MCF 10A (cell line): Measurements from ENCODE around the gene GPR39. TPM values are rescaled to one million over a fixed set of nuclear protein-coding genes. Genes with fewer than 3 reads are reported as not detected.

Experiments used
- BruUV-seq: library from RNA; stranded (reverse); fragments of 400-500 nt; replicated peaks from 2 replicates; lab custom pipeline; 2021; lab: Mats Ljungman, UMichigan
- CTCF ChIA-PET: fragments of 300-600 bp; sonication (Branson Sonifier 250); formaldehyde crosslinking; extraction: SDS; loops from one replicate; lab custom pipeline; 2021; ENCODE audit warnings: antibody characterized with exemption, inconsistent platforms; lab: Yijun Ruan, JAX
- POLR2A ChIA-PET: fragments of 300-600, 350-650 bp; sonication (Branson Sonifier 250); formaldehyde crosslinking; extraction: SDS; loops from one replicate; lab custom pipeline; 2020; ENCODE audit warnings: antibody characterized with exemption, inconsistent platforms; lab: Yijun Ruan, JAX
- DNase-seq: peaks from one replicate; pipeline ENCODE4 v3.0.0-alpha.2; 2018; ENCODE audit not compliant: unreplicated experiment
- H3K27ac Mint-ChIP-seq: one replicate; pipeline ENCODE4 v1.8.0; 2022; ENCODE audit warnings: mild to moderate bottlenecking, low read depth, mixed read lengths; ENCODE audit not compliant: unreplicated experiment
- H3K27me3 Mint-ChIP-seq: one replicate; pipeline ENCODE4 v1.8.0; 2022; ENCODE audit warnings: mixed read lengths; ENCODE audit not compliant: insufficient read depth, unreplicated experiment
- H3K36me3 Mint-ChIP-seq: one replicate; pipeline ENCODE4 v1.8.0; 2022; ENCODE audit warnings: mild to moderate bottlenecking, moderate library complexity, mixed read lengths; ENCODE audit not compliant: insufficient read depth, unreplicated experiment
- H3K4me1 Mint-ChIP-seq: one replicate; pipeline ENCODE4 v1.8.0; 2022; ENCODE audit warnings: mixed read lengths; ENCODE audit not compliant: insufficient read depth, unreplicated experiment
- H3K4me3 Mint-ChIP-seq: one replicate; pipeline ENCODE4 v1.8.0; 2022; ENCODE audit warnings: mild to moderate bottlenecking, moderate library complexity, mixed read lengths; ENCODE audit not compliant: unreplicated experiment
- H3K9me3 Mint-ChIP-seq: one replicate; pipeline ENCODE4 v1.8.0; 2022; ENCODE audit warnings: mixed read lengths; ENCODE audit not compliant: unreplicated experiment
- CTCF ChIP-seq: fragments of 200-600 bp; IDR thresholded peaks from one replicate; pipeline ENCODE4 v1.8.0; 2022; ENCODE audit warnings: antibody characterized with exemption, mild to moderate bottlenecking; ENCODE audit not compliant: unreplicated experiment
- intact Hi-C: fragments of 100-400 bp; cut with micrococcal nuclease; formaldehyde crosslinking; loops from 2 replicates; pipeline ENCODE4 v1.14.1; 2022
- total RNA-seq: library from RNA; stranded (reverse); gene quantifications from 2 replicates; pipeline ENCODE4 v1.2.3, GENCODE V29; 2022

GPR39 gene
- total RNA-seq, 1 experiment from 2014 or later: 7.2 TPM

GRCh38 chr2:132549935-132550670 lies 133.5 kb downstream of the GPR39 start:
- BruUV-seq: no TSS peak
- no peak overlapping the region for H3K4me3 Mint-ChIP-seq
- intact Hi-C loops: loop anchor here (5.0 to 10.0 kb wide), 5 partner anchors 105 to 1292 kb away; no protein-coding TSS in a partner anchor

GRCh38 chr2:132550946-132551345 lies 134.3 kb downstream of the GPR39 start:
- Mint-ChIP-seq H3K4me3 (no peak overlapping the region), H3K4me1 (peaks cover 5% of the 10 kb centered on the region), H3K27me3 (no peaks in the 10 kb centered on the region), H3K36me3 (no peaks in the 10 kb centered on the region), H3K9me3 (no peaks in the 10 kb centered on the region), H3K27ac (no peak overlapping the region)
- POLR2A ChIA-PET: no interaction called here
- TF ChIP-seq CTCF: no peak
- intact Hi-C loops: no loop called here
- CTCF ChIA-PET: interaction anchor here (0.6 to 1.2 kb wide), 5 partner anchors 10 to 826 kb away, joined by 3 to 5 read pairs (median 3); no protein-coding TSS in a partner anchor
- no peak for DNase-seq
- no TSS peak for BruUV-seq

More at GRCh38 chr2:132549935-132550670, 133.5 kb downstream of the GPR39 start:
- DNase-seq: no peak
- no peak for TF ChIP-seq CTCF
- Mint-ChIP-seq H3K27ac (no peak overlapping the region), H3K4me1 (peaks cover 5% of the 10 kb centered on the region), H3K36me3 (no peaks in the 10 kb centered on the region), H3K9me3 (no peaks in the 10 kb centered on the region), H3K27me3 (no peaks in the 10 kb centered on the region)
- POLR2A ChIA-PET: no interaction called here
- CTCF ChIA-PET: interaction anchor here (0.6 to 1.4 kb wide), 11 partner anchors 9 to 1017 kb away, joined by 3 to 8 read pairs (median 3); no protein-coding TSS in a partner anchor

- H3K9me3 Mint-ChIP-seq: no peaks in the 10 kb centered on the region
- CTCF ChIA-PET: interaction anchor here (0.6 to 2.7 kb wide), 5 partner anchors 9 to 343 kb away, joined by 3 to 13 read pairs (median 4); no protein-coding TSS in a partner anchor
- TF ChIP-seq CTCF: no peak
- H3K36me3 Mint-ChIP-seq: peaks cover 6% of the 10 kb centered on the region
- intact Hi-C loops: no loop called here
- no TSS peak for BruUV-seq
- DNase-seq: no peak
- no peaks in the 10 kb centered on the region for H3K27me3 Mint-ChIP-seq
- POLR2A ChIA-PET: no interaction called here
- peaks cover 7% of the 10 kb centered on the region for H3K4me1 Mint-ChIP-seq
- no peak overlapping the region for H3K4me3 Mint-ChIP-seq
- no peak overlapping the region for H3K27ac Mint-ChIP-seq
Observed at GRCh38 chr2:132557694-132558093, 141.1 kb downstream of the GPR39 start.

GRCh38 chr2:132559326-132559725 lies 142.7 kb downstream of the GPR39 start:
- no peak for DNase-seq
- POLR2A ChIA-PET: interaction anchor here (1.0 kb wide), 1 partner anchor 14 kb away, joined by 3 read pairs; no protein-coding TSS in a partner anchor
- no peaks in the 10 kb centered on the region for H3K9me3 Mint-ChIP-seq
- peaks cover 6% of the 10 kb centered on the region for H3K36me3 Mint-ChIP-seq
- H3K4me1 Mint-ChIP-seq: peaks cover 7% of the 10 kb centered on the region
- H3K27me3 Mint-ChIP-seq: no peaks in the 10 kb centered on the region
- no peak for TF ChIP-seq CTCF
- BruUV-seq: no TSS peak
- CTCF ChIA-PET: interaction anchor here (1.3 to 2.4 kb wide), 2 partner anchors 12 to 17 kb away, joined by 4 to 11 read pairs; no protein-coding TSS in a partner anchor
- H3K27ac Mint-ChIP-seq: no peak overlapping the region
- intact Hi-C loops: no loop called here
- H3K4me3 Mint-ChIP-seq: no peak overlapping the region
